HEK293T (cell line): Measurements from ENCODE around the gene UBE2L3.
"Not testable (repeated sequence)": the region's sequence is repeated elsewhere in the genome, so short reads cannot be mapped to it uniquely, and the experiment has no call there.

ENCODE experiments used
- CTCF ChIA-PET: fragments of 350-600 bp; formaldehyde crosslinking; extraction: SDS; loops from one replicate; lab custom pipeline; 2021; ENCODE audit warnings: antibody characterized with exemption, inconsistent platforms; lab: Yijun Ruan, JAX
- POLR2A ChIA-PET: fragments of 350-600 bp; formaldehyde crosslinking; extraction: SDS; loops from one replicate; lab custom pipeline; 2020; ENCODE audit warnings: antibody characterized with exemption, inconsistent platforms; lab: Yijun Ruan, JAX
- DNase-seq: peaks from one replicate; pipeline ENCODE4 v3.0.0; 2012; ENCODE audit warnings: mixed read lengths; ENCODE audit errors: extremely low spot score
- ARNT ChIP-seq: fragments of 450-650 bp; IDR thresholded peaks from 2 replicates; pipeline ENCODE4 v1.6.1; 2017; ENCODE audit warnings: mild to moderate bottlenecking
- BHLHE40 ChIP-seq: fragments of 450-650 bp; IDR thresholded peaks from 2 replicates; pipeline ENCODE4 v1.6.1; 2016; ENCODE audit warnings: mild to moderate bottlenecking, moderate library complexity, borderline replicate concordance
- CTBP1 ChIP-seq: fragments of 450-650 bp; IDR thresholded peaks from 2 replicates; pipeline ENCODE4 v1.6.1; 2016; ENCODE audit warnings: borderline replicate concordance
- ELF4 ChIP-seq: fragments of 450-650 bp; IDR thresholded peaks from 2 replicates; pipeline ENCODE4 v1.6.1; 2017; ENCODE audit warnings: antibody characterized with exemption
- FOXA1 ChIP-seq: fragments of 450-650 bp; IDR thresholded peaks from 2 replicates; pipeline ENCODE4 v1.6.1; 2016; ENCODE audit warnings: mild to moderate bottlenecking
- FOXK2 ChIP-seq: fragments of 450-650 bp; IDR thresholded peaks from 2 replicates; pipeline ENCODE4 v1.6.1; 2016; ENCODE audit warnings: mild to moderate bottlenecking
- FOXM1 ChIP-seq: fragments of 450-650 bp; IDR thresholded peaks from 2 replicates; pipeline ENCODE4 v1.6.1; 2017; ENCODE audit warnings: mild to moderate bottlenecking, borderline replicate concordance
- HDGF ChIP-seq: fragments of 450-650 bp; IDR thresholded peaks from 2 replicates; pipeline ENCODE4 v1.6.1; 2017; ENCODE audit warnings: antibody characterized with exemption, borderline replicate concordance
- L3MBTL2 ChIP-seq: fragments of 450-650 bp; conservative IDR thresholded peaks from 2 replicates; pipeline ENCODE4 v1.6.1; 2016; ENCODE audit warnings: mild to moderate bottlenecking
- LEF1 ChIP-seq: fragments of 450-650 bp; IDR thresholded peaks from 2 replicates; pipeline ENCODE4 v1.6.1; 2017; ENCODE audit warnings: mild to moderate bottlenecking, borderline replicate concordance
- NFRKB ChIP-seq: fragments of 450-650 bp; IDR thresholded peaks from 2 replicates; pipeline ENCODE4 v1.6.1; 2016; ENCODE audit warnings: mild to moderate bottlenecking, moderate library complexity
- SP1 ChIP-seq: fragments of 450-650 bp; IDR thresholded peaks from 2 replicates; pipeline ENCODE4 v1.6.1; 2017
- SUZ12 ChIP-seq: fragments of 450-650 bp; IDR thresholded peaks from 2 replicates; pipeline ENCODE4 v1.6.1; 2016; ENCODE audit warnings: mild to moderate bottlenecking
- TARDBP ChIP-seq: fragments of 450-650 bp; IDR thresholded peaks from 2 replicates; pipeline ENCODE4 v1.6.1; 2016
- ZNF384 ChIP-seq: fragments of 450-650 bp; IDR thresholded peaks from 2 replicates; pipeline ENCODE4 v1.6.1; 2016
- TF ChIP-seq, protein P1 (sequence below): fragments of 450-650 bp; IDR thresholded peaks from 2 replicates; pipeline ENCODE4 v1.6.1; 2016

The UBE2L3 gene

DNA sequence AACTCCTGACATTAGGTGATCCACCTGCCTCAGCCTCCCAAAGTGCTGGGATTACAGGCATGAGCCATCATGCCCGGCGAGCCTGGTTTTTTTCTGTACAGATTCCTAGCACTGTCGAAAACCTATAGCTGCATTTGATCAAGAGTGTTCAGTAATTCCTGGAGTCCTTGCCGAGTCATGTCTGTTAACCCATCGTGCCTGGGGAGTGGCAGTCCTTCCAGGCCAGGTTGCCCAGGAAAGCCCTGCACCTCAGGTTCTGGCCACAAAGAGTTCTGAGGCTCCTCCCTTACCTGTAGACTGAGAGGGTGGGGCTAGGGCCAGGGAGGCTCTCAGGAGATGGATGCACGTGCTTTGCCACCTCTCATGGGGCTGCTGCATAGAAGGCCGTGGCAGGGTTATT, 45.3 kb downstream of the UBE2L3 start:
- no peak for DNase-seq
- ChIA-PET POLR2A (interaction anchor here (0.6 kb wide), 1 partner anchor 15 kb away, joined by 3 read pairs; no protein-coding TSS in a partner anchor), CTCF (interaction anchor here (0.9 kb wide), 1 partner anchor 12 kb away, joined by 4 read pairs; no protein-coding TSS in a partner anchor)
- no peak for TF ChIP-seq FOXM1
- TF ChIP-seq FOXK2: no peak
- TF ChIP-seq, protein P1, sequence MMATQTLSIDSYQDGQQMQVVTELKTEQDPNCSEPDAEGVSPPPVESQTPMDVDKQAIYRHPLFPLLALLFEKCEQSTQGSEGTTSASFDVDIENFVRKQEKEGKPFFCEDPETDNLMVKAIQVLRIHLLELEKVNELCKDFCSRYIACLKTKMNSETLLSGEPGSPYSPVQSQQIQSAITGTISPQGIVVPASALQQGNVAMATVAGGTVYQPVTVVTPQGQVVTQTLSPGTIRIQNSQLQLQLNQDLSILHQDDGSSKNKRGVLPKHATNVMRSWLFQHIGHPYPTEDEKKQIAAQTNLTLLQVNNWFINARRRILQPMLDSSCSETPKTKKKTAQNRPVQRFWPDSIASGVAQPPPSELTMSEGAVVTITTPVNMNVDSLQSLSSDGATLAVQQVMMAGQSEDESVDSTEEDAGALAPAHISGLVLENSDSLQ: no peak
- TF ChIP-seq TARDBP: no peak
- no peak for TF ChIP-seq ARNT
- TF ChIP-seq LEF1: no peak
- no peak for TF ChIP-seq NFRKB
- TF ChIP-seq BHLHE40: no peak
- TF ChIP-seq ZNF384: no peak
- no peak for TF ChIP-seq FOXA1
- TF ChIP-seq L3MBTL2: no peak
- no peak for TF ChIP-seq SP1
- no peak for TF ChIP-seq ELF4
- TF ChIP-seq HDGF: no peak

DNA sequence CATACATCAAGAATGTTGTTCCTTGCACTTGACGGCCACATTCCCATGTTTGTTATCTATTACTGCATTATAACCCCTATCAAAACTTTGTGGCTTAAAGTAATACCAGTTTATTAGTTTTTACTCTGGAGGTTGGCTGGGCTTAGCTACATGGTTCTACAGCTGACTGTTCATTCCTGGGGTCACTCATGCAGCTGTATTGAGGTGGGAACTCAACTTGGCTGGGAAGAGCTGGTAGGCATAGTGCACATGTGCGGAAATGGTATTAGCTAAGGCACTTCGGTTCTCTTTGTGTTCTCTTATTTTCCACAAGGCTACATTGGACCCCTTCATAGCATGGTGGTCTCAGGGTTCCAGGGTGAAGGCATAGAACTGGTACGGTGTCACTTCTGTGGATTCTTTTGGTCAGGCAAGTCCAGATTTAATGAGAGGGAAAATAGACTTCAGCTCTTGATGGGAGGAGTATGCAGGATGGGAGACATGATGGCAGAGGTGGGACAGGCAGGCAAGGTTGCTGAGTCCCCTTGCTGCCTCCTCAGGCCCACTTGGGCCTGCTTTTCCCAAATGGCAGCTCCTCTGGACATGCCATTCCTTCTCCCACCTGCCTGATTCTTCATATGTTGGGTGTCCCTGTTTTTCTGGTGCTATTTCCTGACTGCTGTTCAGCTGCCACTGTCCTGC, 46.2 kb downstream of the UBE2L3 start:
- DNase-seq: no peak
- TF ChIP-seq SP1: no peak
- TF ChIP-seq NFRKB: no peak
- no peak for TF ChIP-seq LEF1
- TF ChIP-seq ELF4: no peak
- TF ChIP-seq, protein P1: no peak
- no peak for TF ChIP-seq CTBP1
- no peak for TF ChIP-seq FOXA1
- no peak for TF ChIP-seq FOXM1
- no peak for TF ChIP-seq BHLHE40
- TF ChIP-seq ZNF384: no peak
- no peak for TF ChIP-seq L3MBTL2
- TF ChIP-seq HDGF: no peak
- TF ChIP-seq SUZ12: no peak
- TF ChIP-seq ARNT: no peak
- no peak for TF ChIP-seq TARDBP
- no peak for TF ChIP-seq FOXK2
- ChIA-PET CTCF (interaction anchor here (0.7 to 1.5 kb wide), 2 partner anchors 12 to 16 kb away, joined by 3 to 6 read pairs; no protein-coding TSS in a partner anchor), POLR2A (interaction anchor here (1.0 to 1.6 kb wide), 2 partner anchors 13 to 16 kb away, joined by 3 to 6 read pairs; partner anchors contain the start of gene YDJC)

DNA sequence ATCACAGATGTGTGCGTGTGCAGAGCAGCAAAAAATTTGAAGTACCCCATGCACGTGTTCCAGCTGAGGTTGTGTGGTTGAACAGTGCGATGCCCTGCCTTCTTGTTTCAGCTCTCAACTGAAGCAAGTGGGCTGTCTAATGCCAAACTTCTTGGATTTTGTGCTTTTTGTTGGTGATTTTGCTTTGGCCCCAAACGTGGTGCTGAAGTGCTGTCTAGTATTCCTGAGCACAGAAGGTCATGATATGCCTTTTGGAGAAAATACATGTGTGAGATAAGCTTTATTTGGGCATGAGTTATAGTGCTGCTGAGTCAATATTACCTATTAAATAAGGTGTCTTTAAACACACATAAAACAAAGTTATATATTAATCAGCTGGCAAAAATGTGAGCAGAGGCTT, 48.2 kb downstream of the UBE2L3 start:
- no peak for DNase-seq
- POLR2A ChIA-PET: interaction anchor here (1.0 kb wide), 1 partner anchor 13 kb away, joined by 4 read pairs; no protein-coding TSS in a partner anchor
- no peak for TF ChIP-seq LEF1
- no peak for TF ChIP-seq TARDBP
- TF ChIP-seq CTBP1: no peak
- no peak for TF ChIP-seq ARNT
- TF ChIP-seq SP1: no peak
- TF ChIP-seq FOXA1: no peak
- TF ChIP-seq, protein P1: no peak
- TF ChIP-seq L3MBTL2: no peak
- TF ChIP-seq BHLHE40: no peak
- CTCF ChIA-PET: interaction anchor here (1.1 to 1.6 kb wide), 2 partner anchors 14 to 21 kb away, joined by 3 to 6 read pairs; partner anchors contain the start of gene YDJC

DNA sequence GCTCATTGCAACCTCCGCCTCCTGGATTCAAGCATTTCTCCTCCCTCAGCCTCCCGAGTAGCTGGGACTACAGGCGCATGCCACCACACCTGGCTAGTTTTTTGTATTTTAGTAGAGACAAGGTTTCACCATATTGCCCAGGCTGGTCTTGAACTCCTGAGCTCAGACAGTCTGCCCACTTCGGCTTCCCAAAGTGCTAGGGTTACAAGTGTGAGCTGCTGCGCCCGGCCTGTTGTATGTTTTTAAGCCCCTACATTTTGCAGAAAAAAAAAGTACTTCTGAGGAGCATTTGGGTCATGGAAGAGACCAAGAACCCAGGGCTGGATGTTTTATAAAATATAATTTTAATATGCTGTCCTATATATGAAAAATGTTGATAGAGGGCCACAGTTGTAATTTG, 49.8 kb downstream of the UBE2L3 start:
- POLR2A ChIA-PET: interaction anchor here (1.3 kb wide), 1 partner anchor 12 kb away, joined by 6 read pairs; the partner anchor contains the start of gene YDJC
- not testable (repeated sequence) for DNase-seq
- CTCF ChIA-PET: interaction anchor here (1.4 kb wide), 1 partner anchor 12 kb away, joined by 5 read pairs; no protein-coding TSS in a partner anchor

DNA sequence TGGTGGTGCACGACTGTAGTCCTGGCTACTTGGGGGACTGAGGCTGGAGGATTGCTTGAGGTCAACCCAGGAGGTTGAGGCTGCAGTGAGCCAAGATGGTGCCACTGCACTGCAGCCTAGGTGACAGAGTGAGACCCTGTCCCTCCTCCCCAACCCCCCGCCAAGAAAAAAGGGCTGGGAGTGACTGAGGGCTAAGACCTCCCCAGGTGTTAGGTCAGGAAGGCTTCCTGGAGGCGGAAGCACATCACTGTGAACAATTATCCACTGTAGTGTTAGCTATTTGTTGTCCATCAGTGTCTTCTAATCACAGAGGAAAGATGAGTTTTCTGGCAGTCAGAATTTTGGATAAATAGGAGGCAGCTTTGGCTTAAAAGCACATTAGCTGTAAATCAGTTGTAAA, 53.5 kb downstream of the UBE2L3 start:
- no peak for DNase-seq
- POLR2A ChIA-PET: no interaction called here
- no peak for TF ChIP-seq BHLHE40
- no peak for TF ChIP-seq FOXK2
- no peak for TF ChIP-seq SP1
- TF ChIP-seq TARDBP: no peak
- TF ChIP-seq SUZ12: no peak
- TF ChIP-seq ZNF384: no peak
- TF ChIP-seq ARNT: no peak
- TF ChIP-seq L3MBTL2: no peak
- TF ChIP-seq NFRKB: no peak
- TF ChIP-seq CTBP1: no peak
- TF ChIP-seq HDGF: no peak
- TF ChIP-seq FOXA1: no peak
- TF ChIP-seq, protein P1: no peak
- TF ChIP-seq ELF4: no peak
- no peak for TF ChIP-seq LEF1
- CTCF ChIA-PET: no interaction called here
